COR-L47 (cell line): Measurements from ENCODE around the gene NCOA3.

ENCODE experiments used
- DNase-seq: peaks from one replicate; lab custom pipeline; 2025; lab: John Stamatoyannopoulos, UW

NCOA3 gene

DNA sequence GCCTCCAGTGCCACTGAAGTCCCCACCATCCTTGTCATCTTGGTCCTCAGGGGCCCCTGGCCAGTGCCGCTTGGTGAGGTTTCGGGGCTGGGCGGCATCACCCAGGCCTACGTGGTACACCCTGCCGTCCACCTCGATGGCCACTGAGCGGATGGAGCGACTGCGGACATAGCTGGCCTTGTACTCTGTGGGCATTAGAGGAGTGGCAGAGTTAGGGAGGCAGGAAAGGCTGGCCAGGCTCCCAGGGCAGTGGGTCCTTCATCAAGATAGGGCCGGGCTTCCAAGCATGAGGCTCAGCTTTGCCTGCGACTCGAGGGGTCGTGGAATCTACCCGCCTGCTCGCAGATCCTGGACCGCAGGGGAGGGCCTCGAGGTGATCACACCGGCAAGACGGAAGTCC, 164.6 kb downstream of the NCOA3 start:
- DNase-seq, result no peak

DNA sequence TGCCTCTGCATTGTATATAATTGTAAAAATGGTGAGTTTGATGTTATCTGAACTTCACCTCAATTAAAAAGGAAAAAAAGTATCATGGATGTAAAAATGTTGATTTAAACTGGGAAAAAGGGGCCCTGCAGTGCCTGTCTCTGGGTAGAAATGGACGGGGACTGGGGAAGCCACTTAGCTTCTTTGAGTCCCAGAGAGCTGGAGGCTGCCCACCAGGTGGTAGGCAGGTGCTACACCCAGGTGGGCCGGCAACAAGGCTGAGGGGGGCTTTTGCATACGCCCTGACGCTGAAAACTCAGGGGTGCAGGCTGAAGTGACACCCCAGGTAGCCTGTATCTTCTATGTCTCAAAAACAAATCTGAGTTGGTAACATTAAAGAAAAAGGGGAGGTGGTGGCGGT, 165.4 kb downstream of the NCOA3 start:
- no peak for DNase-seq

GRCh38 chr20:47667531-47668312, 166.0 kb downstream of the NCOA3 start:
- no peak for DNase-seq

DNA sequence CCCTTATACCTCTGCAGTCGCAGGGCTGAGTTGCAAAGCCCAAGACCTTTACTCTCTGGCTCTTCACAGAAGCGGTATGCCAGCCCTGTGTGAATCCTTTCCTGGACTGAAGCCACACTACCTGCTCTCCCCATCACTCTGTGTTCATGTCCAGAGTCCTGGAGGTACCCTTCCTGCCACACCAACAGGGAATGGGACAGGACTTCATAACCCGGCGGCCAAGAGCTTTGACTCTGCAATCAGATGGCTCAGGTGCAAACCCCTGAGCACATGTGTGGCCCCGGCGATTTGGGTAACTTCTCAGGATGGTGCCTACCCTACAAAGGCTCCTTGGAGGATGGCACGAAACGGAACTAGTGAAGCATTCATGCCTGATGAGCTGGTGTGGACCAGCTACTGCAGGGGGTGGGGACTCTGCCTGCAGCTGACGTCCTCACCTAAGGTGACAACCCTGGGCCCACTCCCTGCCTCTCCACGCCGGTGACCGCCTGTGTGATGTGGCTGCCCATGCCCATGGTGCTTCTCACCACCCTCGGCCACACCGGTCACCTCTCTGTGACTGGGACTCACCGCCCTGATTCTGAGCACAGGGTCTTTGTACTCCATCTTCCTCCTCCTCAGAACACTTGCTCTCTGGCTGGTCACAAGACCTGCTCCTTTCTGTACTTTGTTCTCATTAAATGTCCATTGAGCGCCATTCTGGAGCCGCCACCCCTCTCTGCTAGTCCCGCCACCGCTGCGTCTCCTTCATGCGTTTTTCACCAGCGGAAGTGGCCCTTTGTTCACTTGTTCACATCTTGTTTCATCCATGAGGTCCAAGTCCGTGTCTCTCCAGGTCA, 166.8 kb downstream of the NCOA3 start:
- DNase-seq, result no peak

DNA sequence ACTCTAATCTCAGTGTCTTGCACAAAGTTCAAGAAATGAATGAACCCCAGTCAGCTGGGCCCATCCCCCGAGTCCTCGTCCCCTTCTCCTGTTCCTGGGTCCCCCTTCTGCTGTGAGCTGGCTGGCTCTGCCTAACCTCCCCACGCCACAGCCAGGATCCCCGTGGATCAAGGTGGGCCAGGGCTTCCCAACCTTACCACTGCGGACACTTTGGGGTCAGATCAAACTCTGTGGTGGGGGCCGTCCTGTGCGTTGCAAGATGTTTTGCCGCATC, 167.4 kb downstream of the NCOA3 start:
- no peak for DNase-seq

GRCh38 chr20:47669489-47669888, 167.8 kb downstream of the NCOA3 start:
- no peak for DNase-seq

- no peak for DNase-seq
Measured at GRCh38 chr20:47669927-47670890, 168.5 kb downstream of the NCOA3 start.

GRCh38 chr20:47670913-47671312, 169.2 kb downstream of the NCOA3 start:
- no peak for DNase-seq

GRCh38 chr20:47672166-47672565, 170.5 kb downstream of the NCOA3 start:
- no peak for DNase-seq

DNA sequence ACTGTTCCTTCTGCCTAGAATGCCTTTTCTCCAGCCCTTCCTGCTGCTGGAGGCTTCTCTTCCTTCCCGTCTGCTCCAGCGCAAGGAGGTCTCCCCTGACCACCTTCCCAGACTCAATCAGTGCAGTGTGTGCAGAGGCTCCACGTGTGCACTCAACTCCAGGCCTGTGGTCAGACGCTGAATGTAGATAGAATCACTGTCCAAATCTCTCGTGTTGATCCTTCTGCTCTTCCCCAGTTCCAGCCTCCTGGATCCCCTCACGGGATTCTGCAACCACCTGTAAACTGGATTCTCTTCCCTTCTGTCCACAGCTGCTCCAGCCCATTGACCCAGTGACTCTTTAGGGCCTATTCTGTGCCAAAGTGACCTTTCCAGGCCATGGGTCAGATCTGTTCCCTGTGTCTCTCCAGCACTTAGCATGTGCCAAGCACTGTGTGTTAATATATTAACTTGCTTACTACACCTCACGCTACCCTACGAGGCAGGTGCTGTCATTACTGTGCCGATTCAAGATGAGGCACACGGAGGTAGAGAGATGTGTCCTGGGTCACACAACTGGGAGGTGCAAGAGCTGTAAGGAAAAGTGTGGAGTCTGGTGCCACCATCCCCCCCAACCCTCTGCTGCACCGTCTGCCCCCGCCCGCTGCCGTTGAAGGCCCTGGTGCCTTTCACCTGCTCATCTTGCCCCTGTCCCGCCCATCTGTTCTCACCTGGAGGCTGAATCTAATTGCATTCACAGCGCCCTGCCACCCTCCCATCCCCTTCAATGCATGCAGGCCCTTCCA, 171.4 kb downstream of the NCOA3 start:
- DNase-seq, result no peak

DNA sequence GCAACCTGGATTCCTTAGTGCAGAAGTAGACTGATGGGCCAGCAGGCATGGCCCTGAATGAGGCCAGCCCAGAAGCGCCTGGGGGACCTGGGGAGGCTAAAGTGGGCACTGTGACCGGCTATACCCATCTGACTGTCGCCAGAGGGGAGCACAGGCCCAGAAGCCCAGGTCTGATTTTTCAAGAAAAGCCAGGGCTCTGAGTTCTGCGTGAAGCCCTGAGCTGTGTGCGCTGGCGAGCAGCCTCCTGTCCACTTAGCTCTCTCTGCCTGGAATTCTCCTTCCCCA, 171.9 kb downstream of the NCOA3 start:
- DNase-seq, result no peak

DNA sequence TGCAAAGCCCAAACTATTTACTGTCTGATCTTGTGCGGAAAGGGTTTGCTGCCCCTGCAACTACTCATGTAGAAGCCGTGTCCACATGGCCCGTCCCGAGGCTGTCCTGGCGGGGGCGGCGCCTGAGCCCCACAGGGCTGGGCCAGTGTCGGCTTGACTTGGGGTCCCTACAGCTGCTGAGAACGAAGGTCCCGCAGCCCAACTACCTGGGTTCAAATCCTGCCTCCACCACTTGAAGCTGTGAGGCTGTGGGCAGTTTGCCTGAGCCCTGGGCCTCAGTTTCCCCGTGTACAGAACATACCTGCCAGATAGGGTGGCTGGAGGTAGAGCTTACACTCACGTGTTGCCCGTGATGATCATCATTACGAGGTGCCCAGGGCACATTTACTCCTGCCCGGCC, 172.5 kb downstream of the NCOA3 start:
- DNase-seq, result no peak

GRCh38 chr20:47674686-47675085, 173.0 kb downstream of the NCOA3 start:
- no peak for DNase-seq

GRCh38 chr20:47675190-47676142, 173.8 kb downstream of the NCOA3 start:
- no peak for DNase-seq

GRCh38 chr20:47676219-47676721, 174.6 kb downstream of the NCOA3 start:
- no peak for DNase-seq

DNA sequence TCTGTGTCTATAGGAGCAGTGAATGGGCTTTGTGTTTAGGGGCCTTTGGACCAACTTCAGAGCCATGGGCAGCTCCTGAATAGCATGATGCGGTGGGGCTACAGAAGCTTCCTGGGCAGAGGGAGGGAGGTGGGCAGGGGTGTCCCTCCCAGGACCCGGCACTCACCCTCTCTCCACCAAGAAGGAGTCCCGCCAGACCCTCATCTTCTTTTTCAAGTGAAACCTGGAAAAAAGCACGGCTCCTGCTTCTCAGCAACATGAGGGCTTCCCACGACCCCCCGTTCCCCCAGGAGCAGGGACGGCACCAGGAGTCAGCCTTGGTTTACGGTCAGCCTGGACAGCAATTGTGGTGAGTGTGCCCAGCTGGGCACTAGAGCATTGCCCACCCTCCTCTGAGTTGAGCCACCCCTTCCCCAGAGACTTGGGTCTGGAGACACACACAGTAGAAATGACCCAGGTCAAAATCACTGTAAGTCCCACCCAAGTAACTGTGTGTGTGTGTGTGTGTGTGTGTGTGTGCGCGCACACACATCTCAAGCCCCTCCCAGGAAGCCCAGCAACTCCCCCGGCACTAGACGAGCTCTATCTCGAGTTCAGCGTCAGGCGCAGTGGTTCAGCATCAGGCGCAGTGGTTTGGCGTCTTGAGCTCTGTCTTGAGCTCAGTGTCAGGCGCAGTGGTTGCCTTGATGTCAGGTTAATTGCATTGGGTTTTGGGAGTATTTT, 175.4 kb downstream of the NCOA3 start:
- DNase-seq, result no peak

DNA sequence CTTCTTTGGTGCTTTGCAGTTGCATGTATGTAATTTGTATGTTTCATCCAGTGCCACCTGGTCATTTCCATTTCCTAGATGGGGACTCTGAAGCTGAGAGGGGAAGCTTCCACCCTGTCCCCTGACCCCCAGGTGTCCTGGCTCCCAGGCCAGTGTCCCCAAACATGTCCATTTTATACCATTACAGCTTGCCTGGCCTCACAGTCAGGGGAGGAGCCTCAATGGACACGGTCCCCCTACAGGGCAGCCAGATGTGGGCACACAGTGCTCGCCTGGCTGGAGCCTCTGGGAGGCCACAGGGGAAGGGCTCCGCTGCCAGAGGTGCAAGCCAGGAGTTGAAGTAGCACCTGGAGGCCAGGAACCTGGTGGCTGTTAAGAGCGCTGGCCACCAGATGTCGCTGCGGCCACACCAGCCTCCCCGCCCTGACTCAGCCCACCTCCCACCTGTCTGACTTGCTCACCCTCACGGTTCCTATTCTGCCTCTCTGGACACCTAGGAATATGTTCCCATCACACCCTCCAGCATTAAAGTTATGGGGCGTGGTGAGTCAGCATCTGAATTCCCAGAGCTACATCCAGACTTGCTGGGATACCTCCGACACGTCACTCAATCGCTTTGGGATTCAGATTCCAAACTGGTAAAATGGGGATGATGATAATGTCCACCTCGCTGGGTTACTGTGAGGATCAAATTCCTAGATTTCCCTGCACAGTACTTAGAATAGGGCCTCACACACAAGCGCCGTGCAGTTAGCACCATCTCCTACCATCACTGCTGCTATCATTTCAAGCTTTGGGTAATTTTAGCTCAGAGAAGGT, 176.2 kb downstream of the NCOA3 start:
- DNase-seq, result peak; percentile 45

DNA sequence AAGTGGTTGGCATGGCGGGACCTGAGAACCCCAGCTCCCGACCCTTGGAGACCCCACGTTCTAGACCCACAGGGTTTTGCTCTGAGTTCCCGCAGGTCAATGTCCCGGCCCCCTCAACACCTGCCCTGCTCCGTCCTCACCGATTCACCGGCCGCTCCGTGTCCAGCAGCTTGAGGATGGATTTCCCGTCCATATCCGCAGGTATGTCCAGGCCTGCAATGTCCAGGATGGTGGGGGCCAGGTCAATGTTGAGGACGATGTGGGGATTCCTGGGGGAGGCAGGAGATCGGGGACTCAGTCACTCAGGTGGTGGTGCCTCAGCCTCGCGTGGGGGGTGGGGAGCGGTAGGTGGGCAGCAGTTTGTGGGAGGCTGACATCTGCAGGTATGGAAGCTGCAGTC, 176.8 kb downstream of the NCOA3 start:
- DNase-seq, result no peak

DNA sequence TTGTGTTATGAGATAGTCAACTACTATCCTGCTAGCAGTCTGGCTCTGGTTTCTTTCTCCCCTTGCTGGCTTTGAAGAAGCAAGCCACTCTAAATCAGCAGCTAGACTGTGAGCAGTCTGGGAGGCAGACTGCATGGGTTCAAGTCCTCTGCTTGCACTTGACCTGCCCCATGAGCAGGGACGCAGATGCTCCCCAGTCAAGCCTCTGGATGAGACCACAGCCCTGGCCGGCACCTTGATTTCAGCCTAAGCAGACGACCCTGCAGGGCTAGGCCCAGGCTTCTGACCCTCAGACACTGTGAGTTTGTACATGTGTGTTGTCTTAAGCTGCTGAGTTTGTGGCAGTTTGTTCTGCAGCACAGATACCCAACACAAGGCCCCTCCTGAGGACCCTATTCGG, 177.8 kb downstream of the NCOA3 start:
- DNase-seq, result no peak
